CD1c-positive myeloid dendritic cell (primary cell): ENCODE results near the gene GLT1D1.

ENCODE experiments used
- DNase-seq: peaks from one replicate; pipeline ENCODE4 v3.0.0-alpha.2; 2016; ENCODE audit errors: extremely low spot score

GLT1D1 gene

DNA sequence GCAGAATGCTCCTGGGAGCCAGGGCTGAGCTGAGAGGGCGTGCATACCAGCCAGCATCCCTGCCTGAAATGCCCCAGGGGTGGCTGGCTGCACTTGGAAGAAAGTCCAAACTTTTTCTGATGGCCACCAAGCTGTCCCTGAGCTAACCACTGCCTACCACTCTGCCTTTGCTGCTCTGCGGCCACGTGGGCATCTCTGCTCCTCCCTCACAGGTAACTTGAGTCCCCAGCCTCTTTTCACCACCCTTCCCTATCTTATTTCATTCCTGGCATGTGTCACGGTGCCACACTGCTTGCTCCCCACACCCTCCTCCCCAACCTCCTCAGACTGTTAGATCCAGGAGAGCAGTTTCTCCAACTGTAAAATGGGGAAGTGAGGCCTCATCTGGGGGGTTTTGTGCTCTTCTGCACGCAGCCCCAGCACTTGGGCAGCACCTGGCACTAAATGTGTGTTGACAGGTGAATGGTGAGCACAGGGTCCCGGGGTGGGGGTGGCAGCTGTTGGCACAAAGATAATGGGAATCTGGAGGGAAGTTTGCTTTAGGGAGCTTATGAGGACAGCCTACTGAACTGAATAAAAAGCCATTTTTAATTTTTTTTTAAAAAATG is 113.0 kb downstream of the GLT1D1 start:
- no peak for DNase-seq

GRCh38 chr12:128968668-128969067 is 115.4 kb downstream of the GLT1D1 start:
- no peak for DNase-seq

DNA sequence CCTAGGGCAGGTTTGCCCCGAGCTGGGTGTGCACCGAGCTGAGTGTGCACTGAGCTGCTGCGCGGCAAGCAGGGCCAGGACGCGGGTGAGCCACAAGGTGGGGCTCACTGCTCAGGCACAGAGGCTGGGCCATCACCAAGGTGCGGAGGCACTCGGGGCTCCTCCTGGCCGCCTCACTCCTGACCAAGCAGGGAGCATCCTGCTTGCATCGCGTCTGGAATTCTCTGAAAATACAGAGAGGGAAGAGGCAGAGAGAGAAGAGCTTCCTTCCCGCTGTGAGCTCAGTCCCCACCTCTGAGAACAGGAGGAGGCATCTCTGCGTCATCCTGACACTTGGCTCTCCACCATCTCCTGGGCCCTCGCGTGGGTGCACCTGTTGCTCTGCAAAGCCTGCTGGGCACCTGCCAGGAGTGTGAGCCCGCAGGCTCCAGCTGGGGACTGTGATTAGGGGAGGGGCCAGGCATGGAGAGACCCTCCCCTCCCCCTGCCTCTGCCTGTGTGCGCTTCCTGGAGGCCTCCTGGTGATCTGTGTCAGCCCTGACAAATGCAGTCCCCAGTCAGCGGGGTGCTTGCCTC is 116.3 kb downstream of the GLT1D1 start:
- no peak for DNase-seq

DNA sequence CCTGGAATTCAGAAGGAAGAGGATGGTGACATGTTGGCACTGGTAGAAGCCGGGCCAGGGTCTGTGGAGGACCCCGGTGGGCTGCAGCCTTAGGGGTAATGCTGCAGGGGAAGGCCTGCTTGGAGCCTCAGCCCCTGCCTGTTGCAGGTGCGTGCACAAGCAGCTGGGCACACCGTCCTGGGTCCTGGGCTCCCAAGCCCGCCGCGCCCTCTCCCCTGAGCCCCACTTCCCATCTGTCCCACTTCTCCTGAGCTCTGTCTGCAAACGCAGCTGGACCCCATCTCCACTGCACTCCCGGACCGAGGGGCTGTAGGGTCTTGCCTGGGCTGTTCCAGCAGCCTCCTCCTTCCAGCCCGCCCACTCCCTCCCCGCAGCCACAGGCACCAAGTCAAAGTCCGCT is 116.8 kb downstream of the GLT1D1 start:
- DNase-seq: no peak

- no peak for DNase-seq
Observed at GRCh38 chr12:128970941-128971340, 117.7 kb downstream of the GLT1D1 start.

DNA sequence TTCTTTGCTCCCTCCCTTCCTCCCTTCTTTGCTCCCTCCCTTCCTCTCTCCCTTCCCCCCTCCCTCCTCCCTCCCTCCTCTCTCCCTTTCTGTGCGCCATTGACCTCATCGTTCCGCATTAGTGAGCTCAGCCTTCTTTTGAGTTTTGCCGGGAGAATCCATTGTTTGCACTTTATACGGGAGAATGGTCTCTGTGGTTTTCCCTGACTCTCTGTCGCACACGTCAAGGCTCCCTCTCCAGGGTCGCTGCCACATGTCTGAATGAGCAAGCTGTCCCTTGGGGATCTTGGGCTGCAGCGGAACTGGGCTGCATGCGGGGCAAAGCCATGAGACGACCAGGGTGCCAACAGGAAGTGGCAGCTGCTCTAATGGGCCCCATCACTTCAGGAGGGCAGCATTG is 118.5 kb downstream of the GLT1D1 start:
- no peak for DNase-seq

DNA sequence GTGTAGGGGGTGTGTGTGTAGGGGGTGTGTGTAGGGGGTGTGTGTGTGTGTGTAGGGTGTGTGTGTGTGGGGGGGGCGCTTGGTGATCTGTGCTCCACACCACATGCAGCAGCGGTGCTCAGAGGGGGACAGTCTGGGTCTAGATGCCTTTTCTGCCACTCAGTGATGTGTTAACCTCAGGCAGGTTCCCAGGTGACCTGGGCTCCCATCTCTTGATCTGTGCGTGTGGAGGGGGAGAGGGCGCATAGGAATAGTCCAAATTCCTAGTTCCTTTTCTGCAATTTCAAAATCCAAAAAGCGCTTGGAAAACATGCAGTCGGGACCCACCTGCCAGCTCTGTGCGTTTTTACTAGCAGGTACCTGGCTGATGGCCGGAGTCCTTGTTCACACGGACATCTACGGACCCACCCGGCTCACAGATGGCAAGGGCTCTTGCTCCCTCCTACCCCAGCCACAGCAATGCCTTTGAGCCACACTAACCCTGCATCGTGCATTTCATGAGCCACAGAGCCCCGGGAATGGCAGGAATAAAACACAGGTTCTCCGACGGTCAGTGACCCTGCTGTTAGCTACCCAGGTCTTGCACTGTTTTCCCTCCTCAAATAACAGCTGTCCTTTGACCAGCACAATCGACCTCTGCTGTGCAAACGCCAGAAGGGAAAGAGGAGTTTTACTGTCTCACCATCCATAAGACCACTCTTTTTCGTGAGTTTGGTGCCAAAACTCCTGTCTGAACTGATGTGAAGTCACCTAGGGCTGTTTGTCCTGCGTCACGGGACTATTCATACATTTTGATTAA is 120.8 kb downstream of the GLT1D1 start:
- DNase-seq: no peak

GRCh38 chr12:128974881-128975280 is 121.6 kb downstream of the GLT1D1 start:
- no peak for DNase-seq

DNA sequence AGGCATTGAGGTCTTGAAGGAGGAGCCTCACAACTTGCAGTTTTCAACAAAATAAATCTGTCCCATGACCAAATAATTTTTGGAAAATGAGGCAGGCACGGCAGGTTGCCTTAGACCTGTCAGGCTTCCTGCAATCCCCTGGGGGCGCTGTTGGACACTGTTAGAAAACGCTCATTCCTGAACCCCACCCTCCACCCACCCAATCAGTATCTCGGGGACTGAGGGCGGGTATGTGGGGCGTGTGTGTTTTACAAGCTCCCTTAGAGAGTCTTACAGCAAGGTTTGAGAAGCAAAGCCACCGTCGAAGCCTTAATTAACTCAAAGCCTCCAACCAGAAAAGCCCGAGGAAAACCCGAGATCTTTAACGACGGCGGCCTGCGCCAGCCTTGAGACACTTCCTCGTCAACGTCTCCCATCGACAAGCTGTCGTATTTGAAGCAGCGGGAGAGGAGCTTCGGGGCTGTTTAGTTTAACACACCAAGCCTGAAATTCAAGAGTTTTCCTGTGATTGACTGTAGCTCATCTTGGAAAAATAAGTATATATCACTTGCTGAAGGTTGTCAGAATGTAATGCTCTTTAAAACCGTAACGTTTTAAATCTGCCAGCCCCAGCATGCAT is 123.0 kb downstream of the GLT1D1 start:
- DNase-seq: peak; percentile 9

DNA sequence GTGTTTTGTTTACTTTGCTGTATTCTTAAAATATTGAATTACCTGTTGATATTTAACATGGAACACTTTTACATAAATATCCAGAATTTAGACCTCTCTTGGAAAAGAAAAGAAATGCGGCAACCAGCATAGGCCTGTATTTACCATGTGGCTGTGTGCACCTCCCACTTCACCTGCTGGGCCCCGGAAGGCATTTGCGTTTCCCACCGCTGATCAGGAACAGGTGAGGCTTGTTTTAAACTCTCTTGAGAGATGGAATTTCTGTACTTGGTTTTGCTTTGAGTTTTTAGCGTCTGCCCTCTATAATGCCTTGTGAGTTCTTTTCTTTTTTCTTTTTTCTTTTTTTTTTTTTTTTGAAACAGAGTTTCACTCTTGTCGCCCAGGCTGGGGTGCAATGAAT is 124.2 kb downstream of the GLT1D1 start:
- DNase-seq: no peak

DNA sequence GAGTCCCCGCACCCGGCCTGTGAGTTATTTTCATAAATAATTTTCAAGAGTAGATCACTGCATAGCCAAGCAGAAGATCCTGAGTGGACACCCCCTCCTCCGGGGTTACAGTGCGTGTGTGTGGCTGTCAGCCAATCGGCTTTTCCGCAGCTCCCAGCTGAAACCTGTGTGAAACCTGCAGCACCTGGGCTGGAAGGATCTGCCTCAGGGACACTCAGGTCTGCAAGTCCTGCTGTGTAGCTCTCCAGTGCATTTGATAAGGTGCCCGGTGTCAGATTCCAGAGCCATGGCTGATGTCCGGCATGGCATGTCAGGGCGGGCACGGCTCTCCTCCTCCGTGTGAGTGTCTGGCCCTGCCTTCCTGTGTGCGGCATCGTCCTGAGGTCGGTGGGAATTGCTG is 124.8 kb downstream of the GLT1D1 start:
- DNase-seq: no peak

GRCh38 chr12:128980623-128981022 is 127.3 kb downstream of the GLT1D1 start:
- DNase-seq: no peak

- no peak for DNase-seq
Observed at GRCh38 chr12:128981971-128982533, 128.8 kb downstream of the GLT1D1 start.

- no peak for DNase-seq
Observed at GRCh38 chr12:128982933-128983332, 129.7 kb downstream of the GLT1D1 start.

DNA sequence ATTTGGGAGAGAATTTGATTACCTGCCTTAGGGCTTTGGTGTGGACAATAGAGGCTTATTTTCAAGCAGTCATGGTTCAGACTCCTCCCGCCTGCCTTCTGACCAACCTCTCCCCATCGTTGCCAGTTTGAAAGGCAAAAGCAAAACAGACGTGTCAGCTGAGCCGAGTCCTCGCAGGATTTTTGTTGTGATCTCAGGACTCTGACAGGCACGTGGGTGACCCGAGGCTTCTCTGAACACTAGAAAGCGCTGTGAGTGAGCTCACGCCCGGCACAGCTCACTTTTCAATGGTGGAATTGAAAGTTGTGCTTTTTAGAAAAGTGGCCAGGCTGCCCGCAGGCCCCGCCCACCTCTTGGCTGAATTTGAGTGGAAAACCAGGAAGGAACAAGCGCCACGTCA is 130.1 kb downstream of the GLT1D1 start:
- DNase-seq: no peak

DNA sequence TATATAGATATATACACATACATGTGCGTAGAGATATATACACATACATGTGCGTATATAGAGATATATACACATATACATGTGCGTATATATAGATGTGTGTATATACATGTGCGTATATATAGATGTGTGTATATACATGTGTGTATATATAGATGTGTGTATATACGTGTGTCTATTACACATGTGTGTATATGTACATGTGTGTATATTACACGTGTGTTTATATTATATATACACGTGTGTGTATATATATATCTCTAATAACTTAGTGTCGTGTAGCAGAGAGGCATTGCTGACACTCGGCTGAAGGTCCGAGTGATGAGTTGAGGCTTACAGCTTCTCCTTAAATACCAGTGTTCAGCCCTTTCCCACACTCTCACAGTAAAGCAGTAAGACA is 133.7 kb downstream of the GLT1D1 start:
- no peak for DNase-seq

DNA sequence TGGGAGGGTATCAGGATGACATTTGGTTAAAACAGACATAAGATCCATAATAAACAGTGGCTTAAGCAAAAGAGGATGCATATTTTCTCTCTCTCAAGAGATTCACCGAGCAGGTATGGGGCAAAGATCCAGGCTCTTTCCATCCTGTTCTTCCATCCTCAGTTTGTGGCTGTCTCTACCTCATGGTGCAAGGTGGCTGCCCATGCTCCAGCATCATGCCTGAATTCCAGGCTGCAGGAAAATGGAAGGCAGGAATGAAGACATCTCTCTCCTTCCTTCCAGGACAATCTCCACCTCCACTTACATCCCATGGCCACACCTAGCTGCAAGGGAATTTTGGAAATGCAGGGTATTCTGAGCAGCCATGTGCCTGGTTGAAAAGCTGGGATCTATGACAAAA is 136.0 kb downstream of the GLT1D1 start:
- DNase-seq: no peak

DNA sequence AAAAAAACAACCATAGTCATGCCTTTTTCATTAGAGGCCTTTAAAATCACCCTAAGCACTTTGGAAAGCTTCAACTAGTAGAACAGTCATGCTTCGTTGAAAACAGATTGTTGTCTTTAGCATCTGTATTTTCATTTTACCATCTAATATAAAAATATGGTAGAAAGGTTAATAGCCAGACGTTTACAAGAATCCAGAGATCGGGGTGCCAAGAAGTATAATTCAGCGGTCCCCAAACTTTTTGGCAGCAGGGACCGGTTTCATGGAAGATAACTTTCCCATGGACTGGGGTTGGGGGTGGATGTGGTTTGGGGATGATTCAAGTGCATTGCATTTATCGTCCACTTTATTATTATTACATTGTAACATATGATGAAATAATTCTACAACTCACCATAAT is 138.4 kb downstream of the GLT1D1 start:
- DNase-seq: no peak

- no peak for DNase-seq
Observed at GRCh38 chr12:128992116-128992515, 138.8 kb downstream of the GLT1D1 start.

- DNase-seq: no peak
Observed at GRCh38 chr12:128992550-128992949, 139.3 kb downstream of the GLT1D1 start.

- DNase-seq: no peak
Observed at GRCh38 chr12:128994856-128995255, 141.6 kb downstream of the GLT1D1 start.

GRCh38 chr12:128995619-128996018 is 142.3 kb downstream of the GLT1D1 start:
- no peak for DNase-seq
